Lung (tissue), 12 donors: Measurements from ENCODE around the gene YWHAE. TPM values are rescaled to one million over a fixed set of nuclear protein-coding genes. Genes with fewer than 3 reads are reported as not detected.

Experiments
- ATAC-seq: fragments of 200-7000 bp; cut with Tn5 transposase; one replicate; pipeline ENCODE4 v1.9.1; 2020; ENCODE audit warnings: moderate number of reproducible peaks; ENCODE audit not compliant: insufficient read depth, low FRiP score
- DNase-seq, 3 donors: peaks; one replicate each; pipeline ENCODE4 v3.0.0-alpha.2; 2013 to 2017
- H3K27ac ChIP-seq, 2 donors: one replicate each; pipeline ENCODE4 v1.5.1; 2013; ENCODE audit warnings: mild to moderate bottlenecking in 2 of 2, moderate library complexity in 2 of 2, control low read depth in 1 of 2, inconsistent platforms in 1 of 2, low read depth in 1 of 2, low read length in 1 of 2
- H3K27me3 ChIP-seq, 3 donors: one replicate each; pipeline ENCODE4 v1.5.1; 2013; ENCODE audit warnings: low read length in 2 of 3; ENCODE audit not compliant: control insufficient read depth in 3 of 3, insufficient read depth in 3 of 3
- H3K36me3 ChIP-seq, 4 donors: one replicate each; pipeline ENCODE4 v1.5.1; 2013; ENCODE audit warnings: low read length in 4 of 4, mild to moderate bottlenecking in 1 of 4, moderate library complexity in 1 of 4; ENCODE audit not compliant: control insufficient read depth in 4 of 4, insufficient read depth in 4 of 4
- H3K4me1 ChIP-seq, 5 donors: one replicate each; pipeline ENCODE4 v1.5.1; 2013; ENCODE audit warnings: low read length in 5 of 5, mild to moderate bottlenecking in 2 of 5, moderate library complexity in 1 of 5; ENCODE audit not compliant: control insufficient read depth in 5 of 5, insufficient read depth in 5 of 5
- H3K4me3 ChIP-seq: one replicate; pipeline ENCODE4 v1.5.1; 2013; ENCODE audit warnings: mild to moderate bottlenecking, control low read depth, moderate library complexity
- H3K9ac ChIP-seq, 2 donors: one replicate each; pipeline ENCODE4 v1.5.1; 2013; ENCODE audit warnings: low read length in 2 of 2, control low read depth in 1 of 2; ENCODE audit not compliant: insufficient read depth in 1 of 2
- H3K9me3 ChIP-seq, 4 donors: one replicate each; pipeline ENCODE4 v1.5.1; 2013; ENCODE audit warnings: low read length in 3 of 4, mild to moderate bottlenecking in 1 of 4, moderate library complexity in 1 of 4; ENCODE audit not compliant: control insufficient read depth in 4 of 4, insufficient read depth in 3 of 4
- WGBS, 2 donors: extraction: QIAGEN DNeasy Blood & Tissue Kit; methylation state at CpG; one replicate each; pipeline ENCODE4 v1.1.7; 2013; 5-methylcytosine and 5-hydroxymethylcytosine counted together
- polyA plus RNA-seq, 2 donors: library from polyadenylated mRNA; stranded (reverse); fragments of 200-250 nt; gene quantifications; one replicate each; pipeline ENCODE4 v1.2.1, GENCODE V29; 2013
- total RNA-seq, 2 donors: library from RNA; depleted of rRNA in 1 of 2; stranded (reverse); fragments of >200 nt in 1 of 2; gene quantifications; one replicate each; pipeline ENCODE4 v1.2.1, GENCODE V29; 2014 to 2021
- TF ChIP-seq, protein P1 (sequence below): IDR thresholded peaks from 2 replicates; pipeline ENCODE4 v1.5.1; 2012; ENCODE audit warnings: mild to moderate bottlenecking; ENCODE audit errors: control extremely low read depth, extremely low read depth
- donor health status: control.
- donor health status: control.
- donor health status: Bipolar disorder and iron deficiency.
- donor health status: healthy.
- donor health status: DM: yes; HTN: yes; CAD: no.

Gene YWHAE
- total and polyA plus RNA-seq, 4 donors, result 348 to 432 (median 395) TPM

- H3K9me3 ChIP-seq, result no peaks in the 10 kb centered on the region
- no peak overlapping the region for H3K27ac ChIP-seq
- no peak overlapping the region for H3K4me3 ChIP-seq
- peaks cover 0 to 9% (median 0%) of the 10 kb centered on the region in 5 donors for H3K4me1 ChIP-seq
- H3K9ac ChIP-seq, result no peak overlapping the region
- TF ChIP-seq, protein P1, sequence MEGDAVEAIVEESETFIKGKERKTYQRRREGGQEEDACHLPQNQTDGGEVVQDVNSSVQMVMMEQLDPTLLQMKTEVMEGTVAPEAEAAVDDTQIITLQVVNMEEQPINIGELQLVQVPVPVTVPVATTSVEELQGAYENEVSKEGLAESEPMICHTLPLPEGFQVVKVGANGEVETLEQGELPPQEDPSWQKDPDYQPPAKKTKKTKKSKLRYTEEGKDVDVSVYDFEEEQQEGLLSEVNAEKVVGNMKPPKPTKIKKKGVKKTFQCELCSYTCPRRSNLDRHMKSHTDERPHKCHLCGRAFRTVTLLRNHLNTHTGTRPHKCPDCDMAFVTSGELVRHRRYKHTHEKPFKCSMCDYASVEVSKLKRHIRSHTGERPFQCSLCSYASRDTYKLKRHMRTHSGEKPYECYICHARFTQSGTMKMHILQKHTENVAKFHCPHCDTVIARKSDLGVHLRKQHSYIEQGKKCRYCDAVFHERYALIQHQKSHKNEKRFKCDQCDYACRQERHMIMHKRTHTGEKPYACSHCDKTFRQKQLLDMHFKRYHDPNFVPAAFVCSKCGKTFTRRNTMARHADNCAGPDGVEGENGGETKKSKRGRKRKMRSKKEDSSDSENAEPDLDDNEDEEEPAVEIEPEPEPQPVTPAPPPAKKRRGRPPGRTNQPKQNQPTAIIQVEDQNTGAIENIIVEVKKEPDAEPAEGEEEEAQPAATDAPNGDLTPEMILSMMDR, result no peak
- peaks cover 6 to 12% (median 10%) of the 10 kb centered on the region in 4 donors for H3K36me3 ChIP-seq
- no peak for DNase-seq
- no peaks in the 10 kb centered on the region for H3K27me3 ChIP-seq
- no peak for ATAC-seq
- WGBS, 2 donors, result 92 to 93% methylated on average over 8 of the region's 8 CpGs
Measured at GRCh38 chr17:1440921-1441320, 40.9 kb upstream of the YWHAE start.

- H3K27me3 ChIP-seq, result no peaks in the 10 kb centered on the region
- H3K9ac ChIP-seq, result no peak overlapping the region
- TF ChIP-seq, protein P1, result no peak
- no peaks in the 10 kb centered on the region for H3K9me3 ChIP-seq
- DNase-seq (peak in 2 of 3 donors; percentile 9 to 21), ATAC-seq (no peak)
- peaks cover 0 to 6% (median 0%) of the 10 kb centered on the region in 5 donors for H3K4me1 ChIP-seq
- H3K36me3 ChIP-seq, result peaks cover 13 to 25% (median 20%) of the 10 kb centered on the region in 4 donors
- H3K27ac ChIP-seq, result peak overlapping the region in 1 of 2 donors; percentile 38
- H3K4me3 ChIP-seq, result no peak overlapping the region
- WGBS, 2 donors, result 50 to 82% methylated on average over 11 of the region's 11 CpGs
Measured at GRCh38 chr17:1438593-1439083, 38.6 kb upstream of the YWHAE start.

DNA sequence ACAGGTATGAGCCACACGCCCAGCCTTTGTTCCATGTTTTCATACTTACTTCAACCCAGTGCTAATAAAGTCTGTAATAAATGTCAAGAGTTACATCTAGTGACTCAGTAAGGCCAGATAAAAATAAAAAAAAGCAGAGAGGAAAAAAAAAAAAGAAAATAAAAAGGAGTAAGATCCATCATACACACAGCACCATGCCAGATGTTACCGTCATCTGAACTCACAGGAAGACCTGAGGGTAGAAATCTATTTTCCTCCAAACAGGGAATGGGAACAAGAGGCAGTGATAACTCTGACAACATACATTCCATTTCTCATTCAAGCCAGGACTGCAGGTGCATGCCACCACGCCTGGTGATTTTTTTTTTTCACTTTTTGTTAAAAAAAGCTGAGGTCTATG lies 35.3 kb upstream of the YWHAE start:
- Histone ChIP-seq H3K4me3 (no peak overlapping the region), H3K27me3 (no peaks in the 10 kb centered on the region), H3K36me3 (peaks cover 13 to 30% (median 24%) of the 10 kb centered on the region in 4 donors), H3K27ac (no peak overlapping the region), H3K4me1 (peaks cover 0 to 14% (median 0%) of the 10 kb centered on the region in 5 donors), H3K9ac (no peak overlapping the region), H3K9me3 (no peaks in the 10 kb centered on the region)
- TF ChIP-seq, protein P1, result no peak
- no peak for DNase-seq
- WGBS, 2 donors, result 87 to 89% methylated on average over 3 of the region's 3 CpGs
- ATAC-seq, result no peak

DNA sequence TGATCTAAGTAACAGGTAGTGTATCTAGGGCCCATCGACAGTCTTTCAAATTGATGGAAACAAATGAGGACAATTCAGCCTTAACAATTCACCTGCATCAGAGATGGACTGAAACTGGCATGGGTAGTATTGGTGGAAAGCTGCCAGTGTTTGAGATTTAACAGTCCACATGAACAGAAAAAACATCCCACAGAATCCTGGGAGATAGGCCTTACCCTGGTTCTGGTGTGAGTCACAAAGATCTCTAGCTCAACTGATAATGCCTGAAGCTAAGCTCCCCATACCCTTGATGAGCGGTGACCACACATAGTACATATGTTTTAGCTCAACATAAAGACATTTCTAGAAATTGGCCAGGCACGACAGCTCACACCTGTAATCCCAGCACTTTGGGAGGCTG lies 34.1 kb upstream of the YWHAE start:
- TF ChIP-seq, protein P1, result no peak
- H3K27me3 ChIP-seq, result no peaks in the 10 kb centered on the region
- H3K4me3 ChIP-seq, result no peak overlapping the region
- no peaks in the 10 kb centered on the region for H3K9me3 ChIP-seq
- no peak overlapping the region for H3K27ac ChIP-seq
- no peak overlapping the region for H3K9ac ChIP-seq
- no peak for ATAC-seq
- DNase-seq, result no peak
- 92 to 100% methylated on average over 3 of the region's 3 CpGs for WGBS, 2 donors
- peaks cover 13 to 30% (median 27%) of the 10 kb centered on the region in 4 donors for H3K36me3 ChIP-seq
- H3K4me1 ChIP-seq, result peaks cover 0 to 14% (median 0%) of the 10 kb centered on the region in 5 donors
